ENCODE measurements around the gene TTC22. TPM values are rescaled to one million over a fixed set of nuclear protein-coding genes. Genes with fewer than 3 reads are reported as not detected.
A peak's percentile ranks its signal among the peaks of the same experiment; 100 is the strongest.

Gene TTC22
- total RNA-seq, 1 donor from 2014 or later: 2.4 TPM

DNA sequence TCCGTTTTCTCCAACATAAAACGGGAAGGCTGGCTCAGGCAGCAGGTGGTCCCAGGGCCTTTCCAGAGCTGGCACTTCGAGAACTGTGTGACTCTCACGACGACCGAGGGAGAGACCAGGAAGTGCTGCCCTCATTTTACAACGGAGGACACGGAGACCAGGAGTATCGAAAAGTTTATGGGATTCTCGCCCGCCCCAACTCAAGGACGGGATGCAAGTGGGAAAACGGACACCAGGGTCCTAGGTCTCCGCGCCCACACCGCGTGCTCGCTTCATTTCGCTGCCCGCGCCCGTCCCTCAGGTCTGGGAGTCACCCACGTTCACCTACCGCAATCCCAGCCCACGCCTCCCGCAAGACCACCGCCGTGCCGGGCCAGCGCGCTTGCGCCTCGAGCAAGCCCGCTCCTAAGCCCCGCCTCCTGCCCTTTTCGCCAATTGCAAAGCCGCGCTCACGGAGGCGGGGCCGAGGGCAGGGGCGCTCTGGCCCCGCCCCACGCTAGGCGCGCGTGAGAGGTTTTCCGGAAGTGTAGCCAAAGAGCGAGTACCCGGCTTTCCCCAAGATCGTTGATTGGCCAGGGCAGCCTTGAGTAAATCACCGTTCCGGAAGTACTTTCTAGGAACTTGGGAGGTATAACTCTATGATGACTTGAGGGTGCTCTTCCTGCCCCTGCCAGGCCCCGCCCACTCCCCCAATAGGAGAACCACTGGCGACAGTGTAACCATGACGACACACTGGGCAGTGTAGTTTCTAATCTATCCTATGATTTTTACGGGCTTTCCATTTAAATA, 36.8 kb downstream of the TTC22 start, which contains the start of gene PARS2:
Gene PARS2 (minus strand): TSS at position 391 of the 789 bp plus-strand sequence. CDS start 5,362 bp downstream, outside the sequence.
- DNase-seq (ENCODE audit: low spot score, unreplicated experiment): peak; percentile 95
- Mint-ChIP-seq H3K36me3 (ENCODE audit: insufficient read depth) (no peaks in the 10 kb centered on the region), H3K4me3 (ENCODE audit: low read depth) (peak within 1 kb of the TSS; percentile 96), H3K4me1 (ENCODE audit: low read depth) (peaks cover 14% of the 10 kb centered on the region), H3K27ac (peak within 1 kb of the TSS; percentile 99), H3K27me3 (no peaks in the 10 kb centered on the region), H3K9me3 (ENCODE audit: low read depth) (no peaks in the 10 kb centered on the region)
- TF ChIP-seq, protein P1, sequence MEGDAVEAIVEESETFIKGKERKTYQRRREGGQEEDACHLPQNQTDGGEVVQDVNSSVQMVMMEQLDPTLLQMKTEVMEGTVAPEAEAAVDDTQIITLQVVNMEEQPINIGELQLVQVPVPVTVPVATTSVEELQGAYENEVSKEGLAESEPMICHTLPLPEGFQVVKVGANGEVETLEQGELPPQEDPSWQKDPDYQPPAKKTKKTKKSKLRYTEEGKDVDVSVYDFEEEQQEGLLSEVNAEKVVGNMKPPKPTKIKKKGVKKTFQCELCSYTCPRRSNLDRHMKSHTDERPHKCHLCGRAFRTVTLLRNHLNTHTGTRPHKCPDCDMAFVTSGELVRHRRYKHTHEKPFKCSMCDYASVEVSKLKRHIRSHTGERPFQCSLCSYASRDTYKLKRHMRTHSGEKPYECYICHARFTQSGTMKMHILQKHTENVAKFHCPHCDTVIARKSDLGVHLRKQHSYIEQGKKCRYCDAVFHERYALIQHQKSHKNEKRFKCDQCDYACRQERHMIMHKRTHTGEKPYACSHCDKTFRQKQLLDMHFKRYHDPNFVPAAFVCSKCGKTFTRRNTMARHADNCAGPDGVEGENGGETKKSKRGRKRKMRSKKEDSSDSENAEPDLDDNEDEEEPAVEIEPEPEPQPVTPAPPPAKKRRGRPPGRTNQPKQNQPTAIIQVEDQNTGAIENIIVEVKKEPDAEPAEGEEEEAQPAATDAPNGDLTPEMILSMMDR (IDR thresholded peaks at IDR 0.05; ENCODE audit: unreplicated experiment): no peak

- Mint-ChIP-seq H3K36me3 (ENCODE audit: insufficient read depth) (no peaks in the 10 kb centered on the region), H3K27ac (peak overlapping the region; percentile 99), H3K4me1 (ENCODE audit: low read depth) (peaks cover 14% of the 10 kb centered on the region), H3K27me3 (no peaks in the 10 kb centered on the region), H3K9me3 (ENCODE audit: low read depth) (no peaks in the 10 kb centered on the region), H3K4me3 (ENCODE audit: low read depth) (peak overlapping the region; percentile 96)
- TF ChIP-seq, protein P1 (IDR thresholded peaks at IDR 0.05; ENCODE audit: unreplicated experiment): no peak
- no peak for DNase-seq (ENCODE audit: low spot score, unreplicated experiment)
Observed at GRCh38 chr1:54763816-54764132, 37.3 kb downstream of the TTC22 start.

DNA sequence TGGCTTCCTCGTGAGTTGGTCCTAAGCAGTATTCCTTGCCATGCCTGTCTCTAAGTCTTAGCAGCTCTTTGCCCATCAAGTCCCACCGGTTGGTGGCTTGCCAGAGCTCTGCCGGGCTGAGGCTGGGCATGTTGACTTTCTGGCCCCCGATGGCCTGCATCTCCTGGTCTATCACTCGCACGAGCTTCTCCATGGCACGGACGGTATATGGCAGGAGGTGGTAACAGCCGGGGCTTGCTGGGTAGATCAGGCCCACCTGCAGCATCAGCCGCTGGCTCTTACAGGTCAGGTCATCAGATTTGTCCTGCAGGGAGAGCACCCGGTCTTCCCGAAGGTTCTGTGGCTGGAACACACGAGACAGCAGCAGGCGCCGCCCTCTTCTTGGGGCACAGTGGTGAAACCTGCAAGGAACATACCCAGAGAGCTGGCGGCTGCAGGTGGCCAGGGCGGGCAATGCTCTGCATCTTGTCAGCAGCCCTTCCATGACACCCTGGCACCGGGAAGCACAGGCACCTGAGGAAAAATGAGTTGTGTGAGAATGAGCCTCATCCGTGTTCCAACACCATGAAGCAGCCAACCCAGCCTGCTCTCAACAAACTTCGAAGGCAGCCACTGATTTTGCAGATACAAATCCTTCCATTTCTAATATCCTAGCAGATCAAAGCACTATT, 42.3 kb downstream of the TTC22 start:
- Mint-ChIP-seq H3K4me3 (ENCODE audit: low read depth) (no peak overlapping the region), H3K36me3 (ENCODE audit: insufficient read depth) (peaks cover 2% of the 10 kb centered on the region), H3K27me3 (no peaks in the 10 kb centered on the region), H3K27ac (peak overlapping the region; percentile 23), H3K4me1 (ENCODE audit: low read depth) (peaks cover 9% of the 10 kb centered on the region), H3K9me3 (ENCODE audit: low read depth) (no peaks in the 10 kb centered on the region)
- no peak for DNase-seq (ENCODE audit: low spot score, unreplicated experiment)
- TF ChIP-seq, protein P1 (IDR thresholded peaks at IDR 0.05; ENCODE audit: unreplicated experiment): no peak

- TF ChIP-seq, protein P1 (IDR thresholded peaks at IDR 0.05; ENCODE audit: unreplicated experiment): no peak
- DNase-seq (ENCODE audit: low spot score, unreplicated experiment): no peak
- Mint-ChIP-seq H3K27me3 (no peaks in the 10 kb centered on the region), H3K4me1 (ENCODE audit: low read depth) (peaks cover under 1% of the 10 kb centered on the region), H3K9me3 (ENCODE audit: low read depth) (no peaks in the 10 kb centered on the region), H3K36me3 (ENCODE audit: insufficient read depth) (peaks cover 2% of the 10 kb centered on the region), H3K27ac (no peak overlapping the region), H3K4me3 (ENCODE audit: low read depth) (no peak overlapping the region)
Observed at GRCh38 chr1:54757833-54758232, 43.3 kb downstream of the TTC22 start.

- no peak overlapping the region for H3K27ac Mint-ChIP-seq
- H3K27me3 Mint-ChIP-seq: peaks cover 2% of the 10 kb centered on the region
- peaks cover 2% of the 10 kb centered on the region for H3K36me3 Mint-ChIP-seq (ENCODE audit: insufficient read depth)
- TF ChIP-seq, protein P1 (IDR thresholded peaks at IDR 0.05; ENCODE audit: unreplicated experiment): no peak
- H3K4me1 Mint-ChIP-seq (ENCODE audit: low read depth): no peaks in the 10 kb centered on the region
- no peak overlapping the region for H3K4me3 Mint-ChIP-seq (ENCODE audit: low read depth)
- DNase-seq (ENCODE audit: low spot score, unreplicated experiment): no peak
- no peaks in the 10 kb centered on the region for H3K9me3 Mint-ChIP-seq (ENCODE audit: low read depth)
Observed at GRCh38 chr1:54754486-54755285, 46.4 kb downstream of the TTC22 start.

Data from progenitor cell of endocrine pancreas (in vitro differentiated cells).